Suppressor macrophage treated with lipopolysaccharide for 1 hour (primary cell): Measurements from ENCODE around the gene ZNF423.

ENCODE experiments used
- DNase-seq, 3 donors: peaks; one replicate each; pipeline ENCODE4 v3.0.0-alpha.2; 2020 to 2022

The ZNF423 gene

DNA sequence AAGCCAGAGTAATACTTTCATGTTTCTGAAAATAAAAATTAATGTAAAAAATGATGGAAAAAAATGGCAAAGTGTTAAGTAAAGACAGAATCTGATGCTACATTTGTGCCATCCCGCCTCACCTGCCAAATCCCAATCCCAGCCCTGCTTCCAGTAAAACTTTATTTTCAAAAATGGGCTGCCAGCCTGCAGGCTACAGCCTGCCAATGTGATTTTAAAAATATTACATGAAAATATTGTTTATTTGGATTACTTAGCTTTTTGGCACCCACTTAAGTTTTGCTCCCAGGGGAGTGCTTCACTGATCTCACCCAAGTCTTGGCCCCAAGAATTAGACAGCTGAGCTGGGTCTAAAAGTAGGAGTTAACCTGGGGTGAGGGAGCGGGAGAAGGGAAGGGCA is 369.5 kb downstream of the ZNF423 start:
- no peak for DNase-seq

DNA sequence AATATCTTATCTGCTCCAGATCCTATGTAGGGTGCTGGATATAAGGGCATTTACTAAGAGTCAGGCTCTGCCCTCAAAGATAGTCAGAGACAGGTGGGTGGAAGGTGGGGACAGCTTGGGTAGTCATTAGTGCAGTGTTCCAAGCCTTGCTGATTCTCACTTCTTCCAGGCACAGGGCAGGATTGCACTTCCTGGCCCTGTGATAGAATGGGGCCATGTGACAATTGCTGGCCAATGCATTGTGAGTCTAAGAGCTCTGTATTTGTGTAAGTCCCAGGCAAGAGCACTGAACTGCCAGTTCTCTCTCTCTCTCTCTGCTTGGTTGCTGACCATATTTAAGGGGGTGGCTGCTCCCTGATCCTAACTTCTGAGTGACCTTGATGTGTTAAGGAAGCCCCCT is 370.2 kb downstream of the ZNF423 start:
- no peak for DNase-seq

DNA sequence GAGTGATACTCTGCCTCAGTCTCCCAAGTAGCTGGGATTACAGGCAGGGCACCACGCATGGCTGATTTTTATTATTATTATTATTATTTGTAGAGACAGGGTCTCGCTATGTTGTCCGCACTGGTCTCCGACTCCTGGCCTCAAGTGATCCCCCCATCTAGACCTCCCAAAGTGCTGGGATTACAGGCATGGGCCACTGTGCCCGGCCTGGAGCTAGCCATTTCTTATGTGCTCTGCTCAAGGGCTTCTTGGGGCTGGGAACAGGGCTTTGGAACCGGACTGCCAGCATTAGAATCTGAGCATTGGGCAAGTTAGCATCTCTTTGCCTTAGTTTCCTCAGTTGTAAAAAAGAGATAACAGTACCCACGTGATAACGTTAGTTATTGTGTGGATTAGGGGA is 371.0 kb downstream of the ZNF423 start:
- no peak for DNase-seq

DNA sequence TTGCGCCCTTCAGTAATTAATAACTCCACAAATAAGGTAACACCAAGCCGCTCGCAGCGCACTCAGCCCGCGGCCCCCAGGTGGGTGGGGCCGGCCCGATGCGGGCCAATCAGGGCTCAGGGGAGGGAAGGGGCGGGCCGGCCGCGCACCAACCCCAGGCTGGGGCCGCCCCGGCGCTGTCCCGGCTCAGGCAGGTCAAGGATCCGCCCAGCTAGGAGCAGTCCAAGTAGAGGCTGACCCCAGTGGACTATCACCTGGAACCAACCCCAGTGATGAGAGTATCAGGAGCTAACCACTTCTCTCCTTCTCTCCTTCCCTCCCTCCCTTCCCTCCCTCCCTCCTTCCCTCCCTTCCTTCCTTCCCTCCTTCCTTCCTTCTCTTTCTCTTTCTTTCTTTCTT is 371.5 kb downstream of the ZNF423 start:
- peak; percentile 46 to 74 (median 57) for DNase-seq

DNA sequence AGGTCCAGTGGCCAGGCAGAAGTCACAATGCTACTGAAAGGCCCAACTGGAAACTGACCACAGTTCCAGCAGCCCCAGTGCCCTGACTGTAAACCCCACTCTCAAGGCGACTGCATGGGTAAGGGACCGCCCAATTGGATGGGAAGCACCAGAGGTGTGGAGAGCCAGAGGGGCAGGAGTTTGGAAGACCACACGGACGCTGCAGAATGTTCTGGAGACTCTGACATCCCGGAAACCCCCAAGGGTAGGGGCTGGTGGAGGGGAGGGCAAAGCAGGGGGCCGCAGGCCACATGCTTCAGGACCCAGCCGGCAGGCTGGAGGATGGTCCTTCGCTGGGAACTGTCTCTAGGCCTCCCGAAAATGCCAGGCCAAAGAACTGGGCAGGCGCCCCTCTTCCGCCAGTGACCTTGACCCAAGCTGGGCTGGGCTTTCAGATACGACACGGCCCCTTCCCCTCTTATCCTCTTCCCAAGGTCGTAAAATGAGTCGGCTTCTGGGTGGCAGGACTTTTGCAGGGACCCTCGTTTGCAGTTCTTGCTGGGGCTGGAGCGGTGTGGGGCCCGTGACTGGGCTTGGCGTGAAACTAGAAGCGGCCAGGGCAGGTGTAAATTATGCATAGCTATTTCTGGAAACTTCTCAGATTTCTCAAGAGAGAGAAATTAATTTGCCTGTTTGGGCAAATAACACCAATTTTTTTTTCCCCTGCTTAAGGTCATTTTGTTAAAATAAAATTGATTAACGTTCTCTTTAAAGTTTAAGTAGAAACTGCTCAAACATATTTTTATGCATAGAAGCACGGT is 372.1 kb downstream of the ZNF423 start:
- no peak for DNase-seq

DNA sequence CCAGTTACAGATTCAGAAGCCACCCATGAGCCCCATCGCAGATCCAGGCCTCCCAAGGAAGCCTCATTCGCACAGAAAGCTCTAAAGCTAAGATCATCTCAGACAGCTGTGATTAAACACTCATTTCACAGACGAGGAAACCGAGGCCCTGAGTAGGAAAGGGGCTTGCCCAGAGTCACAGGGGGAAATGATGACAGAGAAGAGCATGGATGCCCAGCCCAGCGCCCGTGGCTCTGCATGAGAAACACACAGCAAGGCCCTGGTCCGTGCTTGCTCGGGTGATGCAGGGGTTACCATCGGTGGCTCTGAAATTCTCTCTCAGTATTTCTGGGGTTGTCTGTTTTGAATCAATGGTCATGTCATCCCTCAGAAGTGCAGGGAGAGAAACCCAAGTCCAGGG is 372.7 kb downstream of the ZNF423 start:
- DNase-seq, result no peak

DNA sequence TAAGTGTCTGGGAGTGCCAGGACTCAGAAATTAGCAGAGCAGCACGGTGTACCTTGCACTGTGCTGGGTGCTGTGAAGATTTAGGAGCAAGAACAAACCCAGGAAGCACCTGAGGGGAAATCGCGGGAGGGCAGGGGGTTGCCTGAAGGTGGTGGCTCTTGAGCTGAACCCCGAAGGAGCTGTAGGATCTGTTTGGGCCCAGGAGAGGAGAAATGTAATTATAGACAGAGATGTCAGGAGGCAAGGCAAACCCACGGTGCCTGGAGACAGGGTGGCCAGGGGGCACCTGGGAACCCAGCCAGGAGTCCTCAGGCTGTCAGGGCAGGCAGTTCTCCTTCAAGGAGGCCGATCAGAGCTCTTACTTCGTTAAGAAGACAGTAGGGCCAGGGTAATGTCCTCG is 373.2 kb downstream of the ZNF423 start:
- no peak for DNase-seq

DNA sequence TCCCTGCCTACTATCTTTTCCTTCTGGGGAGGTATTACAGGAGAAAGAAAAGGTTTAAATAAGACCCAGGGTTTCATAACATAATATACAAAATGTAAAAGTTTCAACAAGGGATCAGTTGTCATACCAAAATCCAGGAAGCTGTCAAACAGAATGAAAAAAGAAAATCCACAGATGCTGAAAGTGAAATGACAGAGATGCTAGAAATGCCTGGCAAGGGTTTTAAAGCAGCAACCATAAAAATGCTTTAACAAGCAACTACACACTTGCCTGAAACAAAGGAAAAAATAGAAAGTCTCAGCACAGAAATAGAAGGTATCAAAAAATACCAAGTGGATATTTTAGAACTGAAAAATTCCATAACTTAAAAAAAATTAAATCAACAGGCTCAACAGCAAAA is 377.3 kb downstream of the ZNF423 start:
- no peak for DNase-seq

DNA sequence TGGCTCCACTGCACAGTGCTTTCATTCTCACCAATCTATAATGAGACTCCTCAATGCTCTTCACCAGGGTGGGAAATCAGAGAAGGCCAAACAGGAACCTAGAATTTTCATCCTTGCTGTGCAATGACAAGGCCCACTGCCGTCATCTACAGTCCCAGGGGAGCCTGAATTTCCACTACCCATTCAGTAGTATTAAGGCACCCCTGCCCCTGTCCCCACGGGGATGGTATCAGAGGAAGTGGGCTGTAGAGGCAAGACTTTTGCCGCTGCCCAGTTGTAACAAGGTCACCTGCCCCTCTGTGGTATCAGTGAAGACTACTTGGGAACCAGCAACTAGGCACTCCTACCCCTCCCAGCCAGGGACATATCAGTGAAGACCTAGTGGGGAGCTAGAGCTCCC is 377.8 kb downstream of the ZNF423 start:
- DNase-seq, result no peak

DNA sequence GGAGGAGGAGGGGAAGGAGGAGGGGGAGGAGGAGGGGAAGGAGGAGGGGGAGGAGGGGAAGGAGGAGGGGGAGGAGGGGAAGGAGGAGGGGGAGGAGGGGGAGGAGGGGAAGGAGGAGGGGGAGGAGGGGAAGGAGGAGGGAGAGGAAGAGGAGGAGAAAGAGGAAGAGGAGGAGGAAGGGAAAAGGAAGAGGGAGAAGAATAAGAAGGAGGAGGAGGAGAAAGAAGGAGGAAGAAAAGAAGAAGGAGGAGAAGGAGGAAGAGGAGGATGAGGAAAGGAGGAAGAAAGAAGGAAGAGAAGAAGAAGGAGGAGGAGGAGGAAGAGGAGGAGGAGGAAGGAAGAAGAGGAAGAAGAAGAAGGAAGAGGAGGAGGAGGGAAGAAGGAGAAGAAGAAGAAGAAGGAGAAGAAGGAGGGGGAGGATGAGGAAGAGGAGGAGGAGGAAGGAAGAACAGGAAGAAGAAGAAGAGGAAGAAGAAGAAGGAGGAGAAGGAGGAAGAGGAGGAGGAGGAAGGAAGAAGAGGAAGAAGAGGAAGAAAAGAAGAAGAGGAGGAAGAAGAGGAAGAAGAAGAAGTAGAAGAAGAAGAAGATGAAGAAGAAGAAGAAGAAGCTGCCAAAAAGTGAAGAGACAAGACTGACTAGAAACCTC is 378.5 kb downstream of the ZNF423 start:
- no peak for DNase-seq

DNA sequence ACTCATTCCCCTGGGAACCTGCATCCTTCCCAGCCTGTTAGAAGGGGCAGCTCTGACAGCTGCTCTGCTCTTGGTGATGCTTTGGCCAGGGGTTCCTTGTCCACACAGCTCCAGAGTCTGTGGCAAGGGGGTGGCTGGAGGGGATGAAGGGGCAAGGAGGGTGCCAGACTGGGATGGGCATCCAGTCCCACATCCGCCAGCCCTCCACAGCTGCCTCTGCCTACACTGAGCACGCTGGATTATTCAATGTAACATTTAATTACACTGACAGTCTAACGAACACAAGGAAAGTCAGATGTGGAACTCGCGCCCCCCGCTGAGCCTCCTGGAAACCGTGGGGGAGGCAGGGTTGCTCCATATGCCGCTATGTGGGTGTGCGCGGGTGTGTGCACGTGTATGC is 381.2 kb downstream of the ZNF423 start:
- no peak for DNase-seq

DNA sequence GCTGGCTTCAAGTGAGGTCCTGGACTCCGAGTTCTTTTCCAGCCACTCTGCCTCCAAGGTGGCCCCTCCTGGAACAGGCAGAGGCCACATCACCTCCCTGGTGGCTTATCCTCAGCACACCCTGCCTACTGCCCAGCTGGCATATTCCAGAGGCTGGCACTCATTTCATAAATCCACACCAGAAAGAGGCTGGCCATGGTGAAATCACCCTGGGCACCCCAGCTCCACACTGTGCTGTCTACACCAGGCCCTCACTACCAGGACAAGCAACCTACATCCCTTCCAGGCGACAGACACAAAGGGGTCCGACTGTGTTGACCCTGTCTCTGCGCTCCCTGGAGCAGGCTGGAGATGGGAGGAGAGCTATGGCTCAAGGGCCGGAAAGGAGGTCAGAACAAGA is 382.1 kb downstream of the ZNF423 start:
- DNase-seq, result no peak

DNA sequence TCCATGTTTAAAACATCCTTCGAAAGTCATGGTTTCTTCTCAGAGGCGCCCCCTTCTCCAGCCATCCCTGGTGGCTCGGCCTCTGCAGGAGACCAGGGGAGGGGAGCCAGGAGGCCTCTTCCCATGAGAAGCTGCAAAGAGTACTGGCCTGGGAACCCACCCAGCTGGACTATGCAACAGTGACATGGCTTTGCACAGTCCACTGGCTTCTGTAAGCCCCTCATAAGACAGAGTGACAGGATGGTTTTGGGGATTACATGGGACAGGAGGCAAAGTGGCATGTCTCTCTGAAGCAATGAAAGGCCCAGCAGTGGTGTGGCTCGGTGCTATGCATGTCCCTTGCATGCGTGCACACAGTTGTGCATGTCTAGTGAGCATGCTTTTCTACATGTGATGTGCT is 382.8 kb downstream of the ZNF423 start:
- no peak for DNase-seq

DNA sequence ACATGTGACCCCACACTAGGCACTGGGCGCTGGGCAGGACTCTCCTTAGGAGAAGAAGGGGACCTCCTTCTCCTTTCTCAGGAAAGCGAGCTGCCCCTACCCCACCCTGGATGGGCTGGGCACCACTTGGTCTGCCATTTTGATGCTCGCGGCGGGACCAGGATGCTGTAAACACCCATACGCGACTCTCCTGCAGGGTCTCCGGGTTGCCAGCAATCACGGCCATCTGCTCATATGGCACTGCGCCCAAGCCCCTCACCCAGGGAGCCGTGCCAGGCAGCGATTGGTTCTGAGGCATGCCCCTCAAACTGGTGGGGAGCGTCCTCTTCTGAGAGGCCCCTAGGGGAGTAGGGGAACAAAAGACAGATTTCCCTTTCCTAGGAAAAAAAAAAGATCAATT is 383.3 kb downstream of the ZNF423 start:
- no peak for DNase-seq

DNA sequence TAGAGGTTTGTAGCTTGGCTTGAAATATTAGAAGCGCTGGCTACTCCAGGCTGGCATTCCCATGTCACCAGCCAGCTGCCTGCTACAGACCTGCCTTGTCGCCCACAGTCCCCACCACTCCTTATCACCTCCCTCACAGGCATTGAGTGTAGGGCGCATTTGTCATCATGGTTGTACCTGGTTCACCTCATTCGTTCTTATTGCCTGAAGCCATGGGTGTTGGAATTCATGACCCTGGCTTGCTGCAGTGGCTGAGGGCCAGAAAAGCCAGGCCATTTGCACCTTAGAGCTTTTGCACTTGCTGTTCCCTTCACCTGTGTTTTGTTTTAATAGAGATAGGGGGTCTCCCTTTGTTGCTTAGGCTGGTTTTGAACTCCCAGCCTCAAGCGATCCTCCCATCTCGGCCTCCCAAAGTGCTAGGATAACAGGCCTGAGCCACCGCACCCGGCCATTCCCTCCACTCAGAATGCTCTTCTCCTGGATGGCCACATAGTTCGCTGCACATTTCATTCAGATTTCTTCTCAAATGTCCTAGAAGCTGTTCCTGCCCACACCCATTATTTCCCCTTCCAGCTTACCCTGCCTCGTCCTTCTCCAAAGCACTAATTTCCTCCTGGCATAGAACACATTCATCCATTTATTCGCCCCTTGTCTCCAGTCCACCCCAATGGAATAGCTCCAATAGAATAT is 384.7 kb downstream of the ZNF423 start:
- no peak for DNase-seq

DNA sequence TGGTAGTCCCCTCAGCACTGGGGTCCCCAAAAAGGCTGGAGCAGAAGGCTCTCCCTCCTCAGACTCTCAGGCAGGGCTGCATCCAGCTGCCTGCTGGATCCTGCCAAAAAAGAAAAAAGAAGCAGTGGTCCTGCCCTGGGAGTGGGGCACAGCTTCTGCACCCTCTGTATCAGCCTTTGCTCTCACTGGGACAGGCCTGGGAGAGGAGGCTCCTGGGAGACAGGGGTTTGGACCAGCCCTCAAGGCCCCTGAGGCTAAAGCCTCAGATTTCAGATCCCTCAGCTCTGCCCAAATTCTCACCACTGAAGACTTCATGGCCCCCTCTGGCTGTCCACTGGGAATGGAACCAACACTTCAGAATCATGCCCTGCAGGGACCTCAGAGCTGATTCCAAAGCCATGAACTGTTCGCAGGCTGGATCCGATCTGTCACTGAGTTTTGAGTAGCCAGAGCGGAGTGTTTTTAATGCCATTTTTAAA is 385.4 kb downstream of the ZNF423 start:
- no peak for DNase-seq

DNA sequence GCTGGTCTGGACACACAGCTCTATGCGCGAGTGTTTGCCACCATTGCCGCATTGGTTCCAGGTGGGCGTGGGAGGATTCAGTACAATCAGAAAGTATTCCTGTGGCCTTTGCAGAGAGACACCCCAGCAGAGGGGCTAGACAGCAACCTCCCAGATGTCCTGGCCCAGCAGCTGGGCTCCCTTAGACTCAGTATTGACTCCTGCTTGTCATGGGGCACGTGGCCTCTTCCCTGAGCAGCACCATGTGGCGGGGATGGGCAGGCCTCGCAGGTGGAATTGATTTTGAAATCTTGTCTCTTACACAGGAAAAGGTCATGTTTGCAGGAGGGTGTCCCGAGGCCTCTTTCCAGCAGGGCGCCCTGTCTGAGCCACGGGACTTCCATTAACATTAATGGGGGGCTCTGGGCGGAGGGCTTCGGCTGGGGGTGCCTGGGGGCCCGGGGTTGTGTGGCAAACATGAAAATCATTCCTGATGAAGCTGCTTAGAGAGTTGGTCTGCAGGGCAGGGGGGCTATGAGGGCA is 385.9 kb downstream of the ZNF423 start:
- no peak for DNase-seq

DNA sequence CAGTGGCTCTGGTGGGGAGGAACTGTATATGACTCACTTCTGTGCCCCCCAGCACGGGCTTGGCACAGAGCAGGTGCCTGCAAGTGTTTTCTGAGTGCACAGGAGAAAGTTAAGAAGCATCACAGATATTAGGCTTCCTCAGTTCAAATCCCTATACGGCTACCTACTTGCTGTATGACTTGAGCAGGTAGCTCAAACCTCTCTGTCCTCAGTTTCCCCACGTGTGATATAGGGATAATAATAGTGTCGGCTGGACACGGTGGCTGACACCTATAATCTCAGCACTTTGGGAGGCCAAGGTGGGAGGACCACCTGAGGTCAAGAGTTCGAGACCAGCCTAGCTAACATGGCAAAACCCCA is 386.6 kb downstream of the ZNF423 start:
- no peak for DNase-seq

DNA sequence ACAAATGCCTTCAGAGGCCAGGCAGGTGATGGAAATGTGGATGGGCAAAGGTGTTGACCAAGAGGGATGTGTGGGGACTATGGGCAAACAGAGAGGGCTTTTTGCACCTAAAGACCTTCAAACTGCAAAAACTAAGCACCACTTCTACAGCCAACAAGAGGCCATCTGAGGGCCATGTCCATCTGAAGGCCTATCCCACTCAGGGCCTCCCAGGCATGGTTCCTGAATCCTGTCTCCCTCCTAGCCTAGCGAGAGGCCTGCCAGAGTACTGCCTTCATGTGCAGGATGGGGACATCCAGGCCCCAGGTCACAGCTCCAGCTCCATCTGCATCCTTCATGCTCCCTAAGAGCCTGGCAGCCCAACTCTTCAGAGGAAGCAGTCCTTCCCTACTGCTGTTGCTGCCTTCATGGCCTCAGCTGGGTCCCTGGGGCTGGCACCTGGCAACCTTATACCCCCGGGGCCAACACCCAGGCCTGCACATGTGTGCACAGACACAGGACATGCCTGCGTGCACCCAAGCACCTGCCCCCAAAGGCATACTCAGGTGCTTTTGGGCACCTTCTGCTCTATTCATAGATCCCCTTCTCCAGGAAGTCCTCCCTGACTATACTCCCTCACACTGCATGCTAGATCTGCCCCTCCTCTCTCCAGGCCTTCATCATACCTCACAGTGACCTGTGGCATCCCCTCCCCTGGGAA is 387.2 kb downstream of the ZNF423 start:
- no peak for DNase-seq

DNA sequence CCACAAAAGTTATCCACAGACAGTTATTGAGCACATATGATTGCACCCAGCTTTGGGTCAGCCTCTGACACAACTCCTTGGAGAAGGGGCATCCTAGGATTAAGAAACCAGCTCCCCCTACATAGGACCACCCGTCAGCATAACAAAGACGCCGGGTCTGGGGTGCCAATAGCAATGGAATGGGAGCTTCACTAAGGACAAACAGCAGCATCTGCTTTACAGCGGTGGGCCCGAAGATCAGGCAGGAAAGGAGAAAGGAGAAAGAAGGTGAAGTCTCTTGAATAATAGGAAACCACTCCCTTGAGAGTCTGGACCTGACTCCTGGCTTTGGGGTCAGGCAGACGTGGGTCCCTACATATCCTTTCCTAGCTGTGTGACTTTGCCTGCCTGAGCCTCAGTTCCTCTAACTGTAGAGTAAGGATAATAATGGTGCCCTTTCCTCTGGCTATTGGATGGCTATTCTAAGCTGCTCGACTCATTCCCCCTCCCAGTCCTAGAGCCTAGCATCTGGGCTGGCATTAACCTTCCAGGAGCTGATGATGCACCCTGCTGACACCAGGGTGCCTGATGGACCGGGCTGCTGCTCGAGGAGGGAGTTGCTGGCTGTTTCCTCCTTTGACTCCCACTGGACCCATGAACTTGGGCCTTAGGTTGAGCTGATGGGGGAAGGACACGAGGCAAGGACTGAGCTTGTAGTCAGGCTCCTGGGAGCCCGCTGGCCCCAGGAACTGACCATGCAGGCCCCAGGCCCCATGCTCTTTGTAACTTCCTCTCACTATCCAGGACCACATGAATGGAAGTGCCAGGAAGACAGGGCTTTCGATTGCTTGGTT is 388.2 kb downstream of the ZNF423 start:
- DNase-seq, result no peak

DNA sequence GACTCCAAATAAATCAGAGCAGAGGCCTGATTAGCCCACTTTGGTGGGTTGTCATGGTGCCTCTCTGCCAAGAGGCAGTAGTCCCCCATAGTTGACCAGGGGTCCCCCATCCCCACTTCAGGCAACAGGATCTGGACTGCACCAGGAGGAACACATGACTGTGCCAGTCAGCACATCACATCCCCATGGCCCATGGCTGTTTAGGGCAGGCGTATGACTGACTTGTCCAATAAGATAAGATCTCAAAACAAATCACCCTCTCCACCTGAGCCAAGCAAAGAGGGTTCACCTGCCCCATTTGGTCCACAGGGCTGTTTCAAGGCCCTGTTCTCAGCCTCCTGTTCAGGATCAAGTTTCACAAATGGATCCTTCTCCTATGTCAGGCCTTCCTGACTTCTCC is 389.0 kb downstream of the ZNF423 start:
- no peak for DNase-seq

DNA sequence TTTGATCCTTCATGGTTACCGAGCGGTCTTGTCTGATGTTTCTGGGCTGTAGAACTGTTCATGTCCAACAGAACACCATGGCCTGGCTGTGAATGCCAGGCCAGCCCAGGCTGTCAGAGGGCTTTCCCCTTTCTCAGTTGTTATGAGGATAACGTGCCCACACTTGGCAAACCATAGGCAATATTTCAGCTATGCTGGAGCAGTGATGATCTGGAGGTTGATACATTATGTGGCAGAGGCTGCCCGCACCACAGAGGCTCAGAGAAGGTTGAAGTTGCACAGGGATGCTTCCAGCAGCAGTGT is 389.4 kb downstream of the ZNF423 start:
- DNase-seq, result no peak
